ENCODE data around the gene CAMK1D. TPM values are rescaled to one million over a fixed set of nuclear protein-coding genes. Genes with fewer than 3 reads are reported as not detected.
"Not testable (repeated sequence)": the region's sequence is repeated elsewhere in the genome, so short reads cannot be mapped to it uniquely, and the experiment has no call there.

CAMK1D gene
- total RNA-seq, 1 experiment from 2014 or later: 0.15 TPM

GRCh38 chr10:12839941-12840611 is 490.7 kb downstream of the CAMK1D start:
- DNase-seq (ENCODE audit: low spot score): no peak

- no peak for DNase-seq (ENCODE audit: low spot score)
Observed at GRCh38 chr10:12841426-12841825, 492.1 kb downstream of the CAMK1D start.

GRCh38 chr10:12841826-12842225 is 492.5 kb downstream of the CAMK1D start:
- DNase-seq (ENCODE audit: low spot score): no peak

- DNase-seq (ENCODE audit: low spot score): no peak
Observed at GRCh38 chr10:12842310-12842709, 493.0 kb downstream of the CAMK1D start.

- DNase-seq (ENCODE audit: low spot score): no peak
Observed at GRCh38 chr10:12843296-12843945, 494.1 kb downstream of the CAMK1D start.

GRCh38 chr10:12844811-12845483 is 495.6 kb downstream of the CAMK1D start:
- DNase-seq (ENCODE audit: low spot score): peak; percentile 16

GRCh38 chr10:12846718-12847117 is 497.4 kb downstream of the CAMK1D start:
- no peak for DNase-seq (ENCODE audit: low spot score)

GRCh38 chr10:12847361-12847975 is 498.1 kb downstream of the CAMK1D start:
- peak; percentile 15 for DNase-seq (ENCODE audit: low spot score)

- DNase-seq (ENCODE audit: low spot score): no peak
Observed at GRCh38 chr10:12848439-12849173, 499.3 kb downstream of the CAMK1D start.

GRCh38 chr10:12849319-12850181 is 500.2 kb downstream of the CAMK1D start:
- no peak for DNase-seq (ENCODE audit: low spot score)

GRCh38 chr10:12852687-12853086 is 503.3 kb downstream of the CAMK1D start:
- no peak for DNase-seq (ENCODE audit: low spot score)

GRCh38 chr10:12854988-12855387 is 505.6 kb downstream of the CAMK1D start:
- DNase-seq (ENCODE audit: low spot score): no peak

GRCh38 chr10:12862459-12862858 is 513.1 kb downstream of the CAMK1D start:
- no peak for DNase-seq (ENCODE audit: low spot score)

- not testable (repeated sequence) for DNase-seq (ENCODE audit: low spot score)
Observed at GRCh38 chr10:12865515-12865914, 516.2 kb downstream of the CAMK1D start.

- no peak for DNase-seq (ENCODE audit: low spot score)
Observed at GRCh38 chr10:12868229-12868628, 518.9 kb downstream of the CAMK1D start.

GRCh38 chr10:12869427-12869826 is 520.1 kb downstream of the CAMK1D start:
- no peak for DNase-seq (ENCODE audit: low spot score)

- no peak for DNase-seq (ENCODE audit: low spot score)
Observed at GRCh38 chr10:12872577-12872976, 523.2 kb downstream of the CAMK1D start.

GRCh38 chr10:12873172-12873571 is 523.8 kb downstream of the CAMK1D start:
- no peak for DNase-seq (ENCODE audit: low spot score)

- DNase-seq (ENCODE audit: low spot score): no peak
Observed at GRCh38 chr10:12874501-12874900, 525.2 kb downstream of the CAMK1D start.

GRCh38 chr10:12875100-12875499 is 525.8 kb downstream of the CAMK1D start:
- no peak for DNase-seq (ENCODE audit: low spot score)

- DNase-seq (ENCODE audit: low spot score): no peak
Observed at GRCh38 chr10:12876266-12876665, 526.9 kb downstream of the CAMK1D start.
